IPS-20b (cell line): ENCODE measurements around the gene AHI1.
A peak's percentile ranks its signal among the peaks of the same experiment; 100 is the strongest.

ENCODE experiments used
- H3K27ac ChIP-seq: one replicate; pipeline ENCODE4 v1.5.1; 2013; ENCODE audit warnings: low read length
- H3K27me3 ChIP-seq: 2 replicates; pipeline ENCODE4 v1.6.1; 2013; ENCODE audit warnings: mild to moderate bottlenecking, low read length, inconsistent platforms; ENCODE audit not compliant: insufficient read depth
- H3K36me3 ChIP-seq: 2 replicates; pipeline ENCODE4 v1.6.1; 2013; ENCODE audit warnings: low read depth, mild to moderate bottlenecking, inconsistent platforms, low read length, moderate library complexity; ENCODE audit not compliant: insufficient read depth
- H3K4me1 ChIP-seq: 2 replicates; pipeline ENCODE4 v1.6.1; 2013; ENCODE audit warnings: mild to moderate bottlenecking, control low read depth, inconsistent platforms, low read length, moderate library complexity; ENCODE audit not compliant: insufficient read depth
- H3K4me3 ChIP-seq: 2 replicates; pipeline ENCODE4 v1.5.1; 2013; ENCODE audit warnings: mild to moderate bottlenecking, low read length, inconsistent platforms
- H3K9ac ChIP-seq: 2 replicates; pipeline ENCODE4 v1.6.1; 2013; ENCODE audit warnings: low read depth, mild to moderate bottlenecking, inconsistent platforms, low read length, moderate library complexity
- H3K9me3 ChIP-seq: 2 replicates; pipeline ENCODE4 v1.6.1; 2013; ENCODE audit warnings: mild to moderate bottlenecking, low read depth, low read length, inconsistent platforms; ENCODE audit not compliant: insufficient read depth

The AHI1 gene

DNA sequence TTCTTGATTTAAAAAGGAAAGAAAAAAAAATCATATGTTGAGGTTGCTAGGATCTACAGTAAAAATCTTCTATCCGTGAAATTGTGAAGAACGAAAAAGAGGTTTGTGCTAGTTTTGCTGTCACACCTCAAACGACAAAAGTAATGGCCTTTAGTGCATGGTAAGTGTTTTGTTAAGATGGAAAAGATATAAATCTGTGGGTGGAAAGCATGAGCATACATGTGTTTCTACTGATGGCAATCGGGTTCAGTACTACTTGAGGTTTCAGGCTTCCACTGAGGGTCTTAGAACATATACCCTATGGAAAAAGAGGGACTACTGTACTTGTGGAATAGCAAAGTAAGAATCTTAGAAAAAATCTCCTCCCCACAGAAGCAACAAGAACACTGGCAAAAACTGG lies 58.0 kb downstream of the AHI1 start:
- H3K27ac ChIP-seq = no peak overlapping the region

DNA sequence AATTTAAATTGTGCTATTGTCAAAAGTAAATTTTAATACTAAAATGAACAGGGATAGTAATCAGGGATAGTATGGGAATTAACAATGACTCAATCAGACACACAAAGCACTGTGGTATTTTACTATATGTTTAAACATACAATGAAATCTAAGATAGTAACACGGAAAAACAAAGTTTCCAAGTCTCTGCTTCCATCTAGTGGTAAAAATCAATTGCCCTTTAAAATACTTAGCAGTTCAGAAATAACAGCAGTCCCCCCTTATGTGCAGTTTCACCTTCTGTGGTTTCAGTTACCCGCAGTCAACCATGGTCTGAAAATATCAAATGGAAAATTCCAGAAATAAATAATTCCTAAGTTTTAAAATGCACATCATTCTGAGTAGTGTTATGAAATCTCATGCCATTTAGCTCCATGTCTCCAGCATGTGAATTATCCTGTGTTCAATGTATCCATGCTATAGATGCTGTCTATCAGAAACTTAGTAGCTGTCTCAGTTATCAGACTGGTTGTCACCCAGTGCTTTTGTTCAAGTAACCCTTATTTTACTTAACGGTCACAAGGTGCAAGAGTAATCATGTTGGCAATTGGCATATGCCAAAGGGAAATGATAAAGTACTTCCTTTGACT lies 58.5 kb downstream of the AHI1 start:
- H3K27ac ChIP-seq = no peak overlapping the region
- H3K36me3 ChIP-seq = peaks cover 12% of the 10 kb centered on the region; the same call in 1 of the 2 replicates
- H3K27me3 ChIP-seq = no peaks in the 10 kb centered on the region
- H3K9me3 ChIP-seq = no peaks in the 10 kb centered on the region
- H3K4me3 ChIP-seq = no peak overlapping the region
- peaks cover 16% of the 10 kb centered on the region; the same call in 1 of the 2 replicates for H3K4me1 ChIP-seq
- H3K9ac ChIP-seq = no peak overlapping the region

More for the DNA sequence above, 58.0 kb downstream of the AHI1 start:
- Histone ChIP-seq H3K9ac (no peak overlapping the region), H3K27me3 (no peaks in the 10 kb centered on the region), H3K4me3 (no peak overlapping the region), H3K4me1 (peaks cover 15% of the 10 kb centered on the region; the same call in 1 of the 2 replicates), H3K9me3 (no peaks in the 10 kb centered on the region), H3K36me3 (peaks cover 12% of the 10 kb centered on the region; the same call in 1 of the 2 replicates)

DNA sequence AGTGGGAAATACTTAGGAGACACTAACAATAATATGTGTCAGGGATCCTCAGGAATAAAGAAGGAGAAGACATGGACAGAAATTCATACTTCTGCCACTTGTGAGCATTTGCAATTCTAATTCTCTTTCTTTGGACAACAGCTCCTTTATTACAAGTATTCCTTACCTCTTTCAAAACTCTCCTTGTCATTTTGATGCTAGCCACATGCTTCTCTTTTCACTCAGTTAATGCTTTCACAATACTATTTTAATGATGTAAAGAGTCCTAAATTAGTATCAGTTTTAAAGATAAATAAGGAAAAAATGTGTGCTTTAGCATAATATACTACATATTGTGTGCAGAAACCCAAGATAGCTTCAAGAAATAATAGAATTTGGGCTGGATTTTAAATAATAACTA lies 62.5 kb downstream of the AHI1 start:
- no peaks in the 10 kb centered on the region for H3K27me3 ChIP-seq
- peaks cover 12% of the 10 kb centered on the region; the same call in 1 of the 2 replicates for H3K36me3 ChIP-seq
- H3K9ac ChIP-seq = no peak overlapping the region
- no peaks in the 10 kb centered on the region for H3K9me3 ChIP-seq
- H3K27ac ChIP-seq = no peak overlapping the region
- peaks cover 16% of the 10 kb centered on the region; the same call in 1 of the 2 replicates for H3K4me1 ChIP-seq
- peak overlapping the region; percentile 8; the same call in 1 of the 2 replicates for H3K4me3 ChIP-seq

DNA sequence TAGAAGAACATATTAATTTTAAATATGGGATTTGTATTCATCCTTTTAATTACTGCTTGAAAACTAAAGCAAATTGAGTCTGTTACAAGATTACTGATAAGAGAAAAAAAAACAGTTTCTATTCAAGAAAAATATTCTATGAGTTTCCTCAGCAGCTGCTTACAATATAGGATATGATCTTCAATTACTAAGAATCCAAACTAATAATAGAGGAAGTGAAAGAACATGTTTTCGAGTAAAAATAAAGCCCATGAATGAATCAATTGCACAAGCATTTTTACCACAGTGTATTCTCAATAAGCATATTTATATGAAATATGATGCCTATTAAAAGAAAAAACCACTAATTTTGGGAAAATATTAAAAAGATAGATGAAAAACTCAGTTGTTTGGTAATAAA lies 63.4 kb downstream of the AHI1 start:
- H3K4me3 ChIP-seq = no peak overlapping the region
- H3K27me3 ChIP-seq = no peaks in the 10 kb centered on the region
- H3K27ac ChIP-seq = no peak overlapping the region
- peaks cover 16% of the 10 kb centered on the region; the same call in 1 of the 2 replicates for H3K4me1 ChIP-seq
- no peaks in the 10 kb centered on the region for H3K9me3 ChIP-seq
- peaks cover 12% of the 10 kb centered on the region; the same call in 1 of the 2 replicates for H3K36me3 ChIP-seq
- no peak overlapping the region for H3K9ac ChIP-seq

DNA sequence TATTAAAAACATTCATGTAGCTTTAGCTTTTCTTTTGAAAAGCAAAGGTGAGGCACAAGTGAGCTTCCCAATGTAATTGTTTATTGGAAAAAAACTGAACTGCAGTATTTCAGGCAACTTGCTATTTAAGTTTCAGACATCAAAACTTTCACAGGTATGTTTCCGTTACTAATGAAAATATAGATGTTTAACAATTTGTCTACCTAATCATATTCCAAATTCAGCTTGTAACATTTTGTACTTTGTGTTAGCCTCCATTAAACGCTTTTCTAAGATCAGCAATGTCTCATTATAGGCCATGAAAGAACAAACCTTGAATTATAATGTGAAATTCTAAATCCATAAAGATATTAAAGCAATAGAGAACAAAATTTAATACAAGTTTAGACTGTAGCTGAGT lies 69.5 kb downstream of the AHI1 start:
- Histone ChIP-seq H3K36me3 (no peaks in the 10 kb centered on the region), H3K27me3 (no peaks in the 10 kb centered on the region), H3K9ac (no peak overlapping the region), H3K27ac (no peak overlapping the region), H3K4me1 (no peaks in the 10 kb centered on the region), H3K9me3 (no peaks in the 10 kb centered on the region), H3K4me3 (no peak overlapping the region)

DNA sequence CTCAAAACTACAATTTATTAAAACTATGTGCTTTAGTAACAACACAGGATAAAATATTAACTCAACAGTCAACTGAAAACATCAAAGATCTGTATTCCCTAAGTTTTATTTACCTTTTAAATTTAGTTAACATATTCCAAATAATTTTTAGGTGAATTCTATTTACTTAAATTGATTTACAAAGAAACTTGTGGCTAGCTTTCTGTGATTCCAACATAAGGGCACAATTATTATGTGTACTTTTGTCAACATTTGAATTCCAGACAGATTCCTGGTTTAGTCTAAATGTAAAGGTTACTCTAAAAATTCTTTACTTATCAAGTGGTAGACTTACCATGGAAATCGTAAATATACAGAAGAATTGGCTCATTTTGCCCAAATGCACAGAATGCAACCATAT lies 70.7 kb downstream of the AHI1 start:
- Histone ChIP-seq H3K9me3 (no peaks in the 10 kb centered on the region), H3K27ac (no peak overlapping the region), H3K27me3 (no peaks in the 10 kb centered on the region), H3K4me1 (no peaks in the 10 kb centered on the region), H3K4me3 (no peak overlapping the region), H3K9ac (no peak overlapping the region), H3K36me3 (no peaks in the 10 kb centered on the region)

DNA sequence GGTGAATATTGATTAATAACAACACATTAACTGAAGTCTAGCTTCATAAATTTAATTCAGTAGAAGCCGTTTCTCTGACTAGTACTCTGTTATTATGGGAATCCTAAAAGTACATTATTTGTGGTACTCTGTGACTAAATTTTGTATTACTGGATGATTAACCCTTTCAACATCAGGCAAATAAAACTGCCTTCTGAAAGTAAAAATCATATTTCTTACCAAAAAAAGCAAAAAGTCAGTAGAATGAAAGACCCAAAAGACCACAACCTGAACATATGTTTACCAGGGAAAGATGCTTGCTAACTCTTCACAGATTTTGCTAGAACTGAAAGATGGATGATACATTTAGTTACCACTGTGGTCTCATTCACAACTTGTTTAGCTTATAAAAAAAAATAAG lies 73.2 kb downstream of the AHI1 start:
- Histone ChIP-seq H3K27me3 (no peaks in the 10 kb centered on the region), H3K27ac (no peak overlapping the region), H3K36me3 (no peaks in the 10 kb centered on the region), H3K4me3 (no peak overlapping the region), H3K9ac (no peak overlapping the region), H3K9me3 (no peaks in the 10 kb centered on the region), H3K4me1 (no peaks in the 10 kb centered on the region)

DNA sequence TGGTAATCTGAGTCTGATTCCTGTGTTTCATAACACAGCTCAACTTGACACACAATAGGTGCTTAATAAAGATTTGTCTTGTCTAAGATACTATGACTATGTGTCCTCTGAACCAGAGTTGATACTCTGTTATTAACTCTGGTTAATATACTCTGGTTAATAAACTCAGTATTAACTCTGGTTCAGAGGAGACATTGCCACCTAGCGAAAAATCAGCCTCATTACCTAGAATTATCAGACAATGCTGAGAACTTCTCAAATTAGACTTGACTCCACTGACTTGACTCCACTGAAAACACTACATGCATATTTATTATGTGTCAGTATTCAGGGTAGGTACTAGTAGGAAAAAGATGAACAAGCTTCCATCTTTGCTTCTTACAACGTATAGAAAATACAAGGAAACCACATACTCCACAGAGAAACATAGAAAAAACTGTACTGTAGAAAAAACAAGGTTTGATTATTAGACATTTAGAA lies 73.9 kb downstream of the AHI1 start:
- Histone ChIP-seq H3K27me3 (no peaks in the 10 kb centered on the region), H3K36me3 (no peaks in the 10 kb centered on the region), H3K27ac (no peak overlapping the region), H3K4me3 (no peak overlapping the region), H3K4me1 (peaks cover under 1% of the 10 kb centered on the region; the same call in 1 of the 2 replicates), H3K9ac (no peak overlapping the region), H3K9me3 (no peaks in the 10 kb centered on the region)

DNA sequence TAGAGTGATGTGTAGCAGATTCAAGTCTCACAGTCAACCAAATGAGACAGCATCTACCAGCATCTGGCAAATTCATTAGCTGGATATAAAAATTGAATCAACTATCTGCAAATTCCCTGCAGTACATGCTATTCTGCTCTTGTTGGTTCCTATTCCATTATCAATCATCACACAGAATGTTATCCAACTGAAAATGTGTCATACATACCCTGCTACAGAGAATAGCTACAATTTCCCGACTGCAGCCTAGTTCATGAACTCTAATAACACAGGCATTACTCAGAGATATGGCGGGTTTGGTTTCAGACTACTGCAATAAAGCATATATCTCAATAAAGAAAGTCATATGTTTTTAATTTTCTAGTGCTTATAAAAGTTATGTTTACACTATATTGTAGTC lies 78.4 kb downstream of the AHI1 start:
- Histone ChIP-seq H3K4me3 (no peak overlapping the region), H3K9ac (no peak overlapping the region), H3K36me3 (no peaks in the 10 kb centered on the region), H3K27ac (no peak overlapping the region), H3K4me1 (peaks cover 5% of the 10 kb centered on the region; the same call in 1 of the 2 replicates), H3K27me3 (no peaks in the 10 kb centered on the region), H3K9me3 (no peaks in the 10 kb centered on the region)

DNA sequence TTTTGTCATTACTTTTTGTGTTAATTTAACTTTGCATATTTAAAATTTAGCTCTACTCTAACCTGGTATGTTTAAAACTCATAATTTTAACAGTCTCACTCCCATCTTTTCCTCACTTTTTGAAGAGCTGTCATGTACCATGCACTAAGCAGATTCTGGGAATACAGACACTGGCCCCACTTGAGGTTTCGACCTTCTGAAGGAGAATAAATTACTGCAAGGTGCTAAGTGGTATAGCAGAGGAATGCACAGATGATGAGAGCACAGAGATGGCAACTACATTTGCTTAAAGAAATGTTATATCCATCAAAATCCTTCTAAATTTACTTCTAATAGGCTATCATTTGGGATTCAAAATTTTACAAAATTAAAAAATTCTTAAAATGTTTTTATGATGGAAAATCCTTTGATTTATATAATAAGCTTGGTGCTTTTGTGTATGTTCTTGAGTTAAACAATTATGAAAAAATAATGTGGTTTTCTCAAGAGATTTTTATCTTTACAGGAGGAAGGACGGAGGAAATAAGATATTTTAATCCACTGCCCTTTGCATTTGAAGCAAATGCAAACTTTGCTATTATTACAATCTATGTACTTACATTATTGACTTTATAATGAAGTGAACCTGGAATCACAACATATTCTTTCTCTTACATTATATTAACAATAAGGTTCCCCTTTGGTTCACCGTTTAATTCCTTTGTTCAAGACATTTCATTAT lies 79.3 kb downstream of the AHI1 start:
- H3K36me3 ChIP-seq = no peaks in the 10 kb centered on the region
- H3K9me3 ChIP-seq = no peaks in the 10 kb centered on the region
- H3K4me1 ChIP-seq = peaks cover 5% of the 10 kb centered on the region; the same call in 1 of the 2 replicates
- H3K4me3 ChIP-seq = no peak overlapping the region
- H3K9ac ChIP-seq = no peak overlapping the region
- no peak overlapping the region for H3K27ac ChIP-seq
- H3K27me3 ChIP-seq = no peaks in the 10 kb centered on the region

DNA sequence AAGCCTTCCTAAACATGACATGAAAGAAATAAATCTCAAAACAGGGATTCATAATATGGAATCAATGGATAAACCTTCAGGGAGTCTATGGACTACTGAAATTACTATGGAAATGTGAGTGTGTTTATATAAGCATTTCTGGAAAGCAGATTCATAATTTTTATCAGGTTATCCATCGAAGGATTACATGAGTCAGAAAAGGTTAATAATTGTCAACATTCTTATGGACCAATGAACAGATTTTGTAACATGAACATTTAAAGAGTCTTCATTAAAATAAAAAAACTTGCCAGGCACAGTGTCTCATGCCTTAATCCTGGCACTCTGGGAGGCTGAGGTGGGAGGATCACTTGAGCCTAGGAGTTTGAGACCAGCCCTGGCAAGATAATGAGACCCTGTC lies 84.8 kb downstream of the AHI1 start:
- Histone ChIP-seq H3K27ac (no peak overlapping the region), H3K9me3 (no peaks in the 10 kb centered on the region), H3K27me3 (no peaks in the 10 kb centered on the region), H3K9ac (no peak overlapping the region), H3K4me1 (no peaks in the 10 kb centered on the region), H3K36me3 (peaks cover 4% of the 10 kb centered on the region; the same call in 1 of the 2 replicates), H3K4me3 (no peak overlapping the region)

DNA sequence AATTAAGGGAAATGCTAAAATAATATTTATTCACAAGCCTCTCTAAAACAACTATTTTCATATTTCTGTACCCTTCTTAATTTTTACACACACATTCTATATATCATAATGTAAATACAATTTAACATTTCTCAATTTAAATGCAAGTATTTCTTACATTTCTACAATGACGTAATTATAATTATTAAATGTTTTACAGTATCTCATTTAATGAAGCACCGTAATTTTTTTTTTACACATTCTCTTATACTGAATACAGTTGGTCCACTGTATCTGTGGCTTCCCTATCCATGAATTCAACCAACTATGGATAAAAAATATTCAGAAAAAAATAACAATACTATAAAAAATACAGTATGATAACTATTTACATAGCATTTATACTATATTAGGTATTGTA lies 85.7 kb downstream of the AHI1 start:
- no peak overlapping the region for H3K27ac ChIP-seq
- H3K27me3 ChIP-seq = no peaks in the 10 kb centered on the region
- H3K36me3 ChIP-seq = peaks cover 4% of the 10 kb centered on the region; the same call in 1 of the 2 replicates
- H3K4me1 ChIP-seq = no peaks in the 10 kb centered on the region
- no peaks in the 10 kb centered on the region for H3K9me3 ChIP-seq
- H3K4me3 ChIP-seq = no peak overlapping the region
- H3K9ac ChIP-seq = no peak overlapping the region
